NB4 (cell line): ENCODE measurements around the gene ZFP36L1.

Source experiments
- POLR2A ChIP-seq: IDR thresholded peaks from 2 replicates; pipeline ENCODE4 v1.6.1; 2011; ENCODE audit warnings: mild to moderate bottlenecking; ENCODE audit not compliant: insufficient read length; ENCODE audit errors: extremely low read depth
- TF ChIP-seq, protein P1 (sequence below): IDR thresholded peaks from one replicate; pipeline ENCODE4 v1.5.1; 2012; ENCODE audit warnings: low read depth, low read length

DNA sequence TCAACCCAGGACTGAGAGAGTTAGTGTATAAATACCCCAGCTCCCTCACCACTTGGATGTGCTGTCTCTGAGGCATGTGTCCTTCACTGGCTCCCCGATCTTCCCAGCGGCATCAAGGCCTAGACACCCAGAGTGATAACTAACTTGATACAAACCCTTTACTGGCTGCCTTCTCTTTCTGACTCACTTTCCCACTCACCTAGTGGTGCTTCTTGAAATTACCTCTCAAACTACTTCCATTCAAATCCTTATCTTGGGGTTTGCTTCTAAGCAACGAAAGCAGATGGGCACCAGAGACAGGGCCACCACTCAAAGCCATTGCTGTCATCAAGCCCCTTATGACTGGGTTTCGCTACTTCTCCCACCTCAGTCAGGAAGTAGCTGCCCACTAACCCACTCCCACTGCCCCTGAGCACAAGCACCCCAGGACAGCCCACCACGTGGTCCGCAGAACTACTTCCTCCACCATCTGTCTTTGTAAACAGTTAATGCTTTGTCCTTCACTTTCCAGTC, 17.2 kb downstream of the ZFP36L1 start:
- TF ChIP-seq POLR2A: no peak
- TF ChIP-seq, protein P1, sequence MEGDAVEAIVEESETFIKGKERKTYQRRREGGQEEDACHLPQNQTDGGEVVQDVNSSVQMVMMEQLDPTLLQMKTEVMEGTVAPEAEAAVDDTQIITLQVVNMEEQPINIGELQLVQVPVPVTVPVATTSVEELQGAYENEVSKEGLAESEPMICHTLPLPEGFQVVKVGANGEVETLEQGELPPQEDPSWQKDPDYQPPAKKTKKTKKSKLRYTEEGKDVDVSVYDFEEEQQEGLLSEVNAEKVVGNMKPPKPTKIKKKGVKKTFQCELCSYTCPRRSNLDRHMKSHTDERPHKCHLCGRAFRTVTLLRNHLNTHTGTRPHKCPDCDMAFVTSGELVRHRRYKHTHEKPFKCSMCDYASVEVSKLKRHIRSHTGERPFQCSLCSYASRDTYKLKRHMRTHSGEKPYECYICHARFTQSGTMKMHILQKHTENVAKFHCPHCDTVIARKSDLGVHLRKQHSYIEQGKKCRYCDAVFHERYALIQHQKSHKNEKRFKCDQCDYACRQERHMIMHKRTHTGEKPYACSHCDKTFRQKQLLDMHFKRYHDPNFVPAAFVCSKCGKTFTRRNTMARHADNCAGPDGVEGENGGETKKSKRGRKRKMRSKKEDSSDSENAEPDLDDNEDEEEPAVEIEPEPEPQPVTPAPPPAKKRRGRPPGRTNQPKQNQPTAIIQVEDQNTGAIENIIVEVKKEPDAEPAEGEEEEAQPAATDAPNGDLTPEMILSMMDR: peak; percentile 26
